H9 (cell line): ENCODE measurements around the gene IGSF3. TPM values are rescaled to one million over a fixed set of nuclear protein-coding genes. Genes with fewer than 3 reads are reported as not detected.
"Not testable (repeated sequence)": the region's sequence is repeated elsewhere in the genome, so short reads cannot be mapped to it uniquely, and the experiment has no call there.

Source experiments
- DNase-seq: peaks from one replicate; pipeline ENCODE4 v3.0.0-alpha.2; 2017
- H2AFZ ChIP-seq: one replicate; pipeline ENCODE4 v1.6.1; 2013; ENCODE audit warnings: mild to moderate bottlenecking, low read length, control low read depth, moderate library complexity
- H2AK5ac ChIP-seq: 2 replicates; pipeline ENCODE4 v1.6.1; 2013; ENCODE audit warnings: low read length, control low read depth, mixed read lengths; ENCODE audit not compliant: insufficient read length
- H2BK120ac ChIP-seq: one replicate; pipeline ENCODE4 v1.6.1; 2013; ENCODE audit warnings: low read depth, mild to moderate bottlenecking, low read length, control low read depth, inconsistent platforms; ENCODE audit not compliant: poor library complexity, severe bottlenecking
- H2BK12ac ChIP-seq: 2 replicates; pipeline ENCODE4 v1.6.1; 2013; ENCODE audit warnings: low read length, control low read depth, mixed read lengths, low read depth; ENCODE audit not compliant: insufficient read length
- H2BK15ac ChIP-seq: 2 replicates; pipeline ENCODE4 v1.6.1; 2013; ENCODE audit warnings: low read depth, low read length, control low read depth
- H2BK20ac ChIP-seq: one replicate; pipeline ENCODE4 v1.6.1; 2013; ENCODE audit warnings: low read depth, mild to moderate bottlenecking, low read length, control low read depth, inconsistent platforms; ENCODE audit not compliant: poor library complexity, severe bottlenecking
- H2BK5ac ChIP-seq: 2 replicates; pipeline ENCODE4 v1.6.1; 2013; ENCODE audit warnings: low read length, control low read depth, mixed read lengths; ENCODE audit not compliant: insufficient read length
- H3K14ac ChIP-seq: 2 replicates; pipeline ENCODE4 v1.6.1; 2013; ENCODE audit warnings: low read length, control low read depth; ENCODE audit not compliant: insufficient read depth
- H3K18ac ChIP-seq: 2 replicates; pipeline ENCODE4 v1.6.1; 2013; ENCODE audit warnings: low read depth, mild to moderate bottlenecking, mixed read lengths, low read length, control low read depth; ENCODE audit not compliant: insufficient read length
- H3K23ac ChIP-seq: 2 replicates; pipeline ENCODE4 v1.6.1; 2013; ENCODE audit warnings: low read length, control low read depth, mixed read lengths, low read depth; ENCODE audit not compliant: insufficient read length
- H3K23me2 ChIP-seq: 2 replicates; pipeline ENCODE4 v1.6.1; 2013; ENCODE audit warnings: low read depth, mild to moderate bottlenecking, mixed read lengths, low read length, control low read depth; ENCODE audit not compliant: insufficient read length, poor library complexity, severe bottlenecking
- H3K27ac ChIP-seq: 2 replicates; pipeline ENCODE4 v1.5.1; 2013; ENCODE audit warnings: low read length, control low read depth, mixed read lengths, low read depth; ENCODE audit not compliant: insufficient read length
- H3K27me3 ChIP-seq: 2 replicates; pipeline ENCODE4 v1.6.1; 2013; ENCODE audit warnings: low read length, control low read depth, inconsistent platforms; ENCODE audit not compliant: insufficient read depth
- H3K4ac ChIP-seq: 2 replicates; pipeline ENCODE4 v1.6.1; 2013; ENCODE audit warnings: low read depth, mild to moderate bottlenecking, control low read depth, inconsistent platforms, low read length, moderate library complexity
- H3K4me1 ChIP-seq: 2 replicates; pipeline ENCODE4 v1.6.1; 2013; ENCODE audit warnings: low read length, control low read depth, inconsistent platforms; ENCODE audit not compliant: insufficient read depth
- H3K4me2 ChIP-seq: 2 replicates; pipeline ENCODE4 v1.6.1; 2013; ENCODE audit warnings: low read length, control low read depth, mixed read lengths; ENCODE audit not compliant: insufficient read length, insufficient read depth
- H3K56ac ChIP-seq: 2 replicates; pipeline ENCODE4 v1.6.1; 2013; ENCODE audit warnings: low read depth, mild to moderate bottlenecking, mixed read lengths, low read length, control low read depth; ENCODE audit not compliant: insufficient read length
- H3K79me1 ChIP-seq: 2 replicates; pipeline ENCODE4 v1.6.1; 2013; ENCODE audit warnings: low read depth, mild to moderate bottlenecking, moderate library complexity, low read length, control low read depth, inconsistent platforms; ENCODE audit not compliant: insufficient read depth, poor library complexity, severe bottlenecking
- H3K79me2 ChIP-seq: 2 replicates; pipeline ENCODE4 v1.6.1; 2013; ENCODE audit warnings: low read length, control low read depth, inconsistent platforms; ENCODE audit not compliant: insufficient read depth
- H3K9ac ChIP-seq: 2 replicates; pipeline ENCODE4 v1.6.1; 2013; ENCODE audit warnings: low read length, control low read depth, mixed read lengths; ENCODE audit not compliant: insufficient read length; ENCODE audit errors: extremely low read depth
- H3K9me3 ChIP-seq: one replicate; pipeline ENCODE4 v1.6.1; 2013; ENCODE audit warnings: low read depth, low read length, inconsistent platforms; ENCODE audit not compliant: control insufficient read depth
- H3T11ph ChIP-seq: one replicate; pipeline ENCODE4 v1.6.1; 2013; ENCODE audit warnings: mild to moderate bottlenecking, low read length, control low read depth, inconsistent platforms
- H4K20me1 ChIP-seq: one replicate; pipeline ENCODE4 v1.6.1; 2013; ENCODE audit not compliant: control insufficient read depth, insufficient read length, insufficient read depth
- H4K5ac ChIP-seq: 2 replicates; pipeline ENCODE4 v1.6.1; 2013; ENCODE audit warnings: low read depth, mild to moderate bottlenecking, mixed read lengths, low read length, control low read depth; ENCODE audit not compliant: insufficient read length
- H4K8ac ChIP-seq: replicated peaks from 2 replicates; pipeline ENCODE4 v1.6.1; 2013; ENCODE audit warnings: low read length, control low read depth, mixed read lengths, low read depth; ENCODE audit not compliant: insufficient read length
- H4K91ac ChIP-seq: 2 replicates; pipeline ENCODE4 v1.6.1; 2013; ENCODE audit warnings: low read depth, mild to moderate bottlenecking, moderate library complexity, mixed read lengths, low read length, control low read depth; ENCODE audit not compliant: insufficient read length
- H3K27ac Mint-ChIP-seq, 3 experiments: 2 replicates in 2 of 3; 3 replicates in 1 of 3; pipeline ENCODE4 v1.8.0; 2020 to 2021; ENCODE audit warnings: mixed read lengths in 3 of 3, mild to moderate bottlenecking in 1 of 3, moderate library complexity in 1 of 3
- H3K27me3 Mint-ChIP-seq: 2 replicates; pipeline ENCODE4 v1.8.0; 2021; ENCODE audit warnings: low read depth, mild to moderate bottlenecking, moderate library complexity, mixed read lengths
- H3K36me3 Mint-ChIP-seq, 3 experiments: 2 replicates in 2 of 3; 3 replicates in 1 of 3; pipeline ENCODE4 v1.8.0; 2020 to 2021; ENCODE audit warnings: low read depth in 3 of 3, mixed read lengths in 3 of 3; ENCODE audit not compliant: insufficient read depth in 1 of 3
- H3K4me1 Mint-ChIP-seq, 2 experiments: 2 replicates each; pipeline ENCODE4 v1.8.0; 2020; ENCODE audit warnings: mixed read lengths in 2 of 2
- H3K4me3 Mint-ChIP-seq, 2 experiments: 2 replicates in 1 of 2; 3 replicates in 1 of 2; pipeline ENCODE4 v1.8.0; 2020 to 2021; ENCODE audit warnings: mild to moderate bottlenecking in 2 of 2, mixed read lengths in 2 of 2, moderate library complexity in 1 of 2
- H3K9me3 Mint-ChIP-seq, 2 experiments: 2 replicates in 1 of 2; 3 replicates in 1 of 2; pipeline ENCODE4 v1.8.0; 2020; ENCODE audit warnings: mild to moderate bottlenecking in 2 of 2, mixed read lengths in 2 of 2, moderate library complexity in 1 of 2
- WGBS: extraction: QIAGEN DNeasy Blood & Tissue Kit; methylation state at CpG from one replicate; pipeline ENCODE4 v1.1.7; 2013; ENCODE audit warnings: missing lambda C conversion rate, low lambda C conversion rate, mixed read lengths; ENCODE audit not compliant: insufficient read length; ENCODE audit errors: extremely low coverage; 5-methylcytosine and 5-hydroxymethylcytosine counted together
- total RNA-seq: library from RNA; stranded (reverse); gene quantifications from 2 replicates; pipeline ENCODE4 v1.2.1, GENCODE V29; 2021

The IGSF3 gene
- total RNA-seq, 1 experiment from 2014 or later, result 19.1 TPM

DNA sequence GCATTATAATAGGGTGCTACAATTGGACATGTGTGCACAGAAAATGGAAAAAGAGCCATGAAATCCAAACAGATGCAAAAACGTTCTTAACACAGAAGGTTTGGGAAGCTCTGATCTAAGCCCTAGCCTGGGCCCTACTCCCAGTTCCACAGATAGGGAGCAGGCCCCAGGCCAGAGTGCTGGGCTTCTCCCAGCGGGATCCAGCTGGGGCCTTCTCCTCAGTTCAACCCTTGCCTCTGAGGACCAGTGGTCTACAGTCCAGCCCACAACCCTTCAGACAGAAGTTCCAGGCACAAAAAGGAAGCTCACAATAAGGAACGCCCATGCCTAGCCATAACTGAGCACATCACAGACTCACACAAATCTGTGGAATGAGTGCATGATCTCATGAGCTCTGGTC lies 16.8 kb downstream of the IGSF3 start:
- H3K79me2 ChIP-seq, result not testable (repeated sequence)

DNA sequence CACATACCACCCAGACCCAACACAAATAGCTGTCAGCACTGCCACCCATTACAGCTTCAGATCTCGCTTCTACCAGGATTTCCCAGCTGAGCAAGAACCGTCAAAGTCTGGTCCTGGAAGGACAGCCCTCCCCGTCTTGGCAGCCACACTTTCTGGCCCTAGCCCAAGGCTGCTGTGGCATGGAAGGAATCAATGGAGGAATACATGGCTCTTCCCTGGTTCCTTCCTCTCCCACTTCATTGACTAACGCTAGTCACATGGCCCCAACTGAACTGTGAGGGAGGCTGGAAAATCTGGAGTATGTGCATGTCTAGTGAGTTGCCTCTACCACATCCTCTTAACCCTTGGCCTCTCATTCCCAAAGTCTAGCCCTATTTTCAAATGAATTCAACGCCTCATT lies 18.5 kb downstream of the IGSF3 start:
- not testable (repeated sequence) for H3K4me3 Mint-ChIP-seq, H3T11ph ChIP-seq, H3K36me3 Mint-ChIP-seq

More for the DNA sequence above, 16.8 kb downstream of the IGSF3 start:
- not testable (repeated sequence) for H3K4me2 ChIP-seq, H3K27me3 ChIP-seq, H3K36me3 Mint-ChIP-seq, H2AFZ ChIP-seq, DNase-seq, H3K27me3 Mint-ChIP-seq, H3K4ac ChIP-seq, H4K20me1 ChIP-seq, H2AK5ac ChIP-seq, H4K5ac ChIP-seq, H2BK5ac ChIP-seq, H4K91ac ChIP-seq, H3K23ac ChIP-seq, H3K9ac ChIP-seq, H3K23me2 ChIP-seq, H3K9me3 ChIP-seq, H3K56ac ChIP-seq, H3K79me1 ChIP-seq, H3K14ac ChIP-seq, H2BK15ac ChIP-seq, H3K4me1 ChIP-seq, H4K8ac ChIP-seq, H3T11ph ChIP-seq, H3K4me3 Mint-ChIP-seq, H3K27ac Mint-ChIP-seq, H3K18ac ChIP-seq, H2BK120ac ChIP-seq, H3K9me3 Mint-ChIP-seq, H2BK12ac ChIP-seq, H3K27ac ChIP-seq, H2BK20ac ChIP-seq
- peaks cover 28 to 31% of the 10 kb centered on the region in 2 experiments for H3K4me1 Mint-ChIP-seq
- WGBS, result no CpG with 5 or more reads among the region's 3 CpGs

More for the DNA sequence above, 18.5 kb downstream of the IGSF3 start:
- H3K23me2 ChIP-seq, H4K91ac ChIP-seq, H3K27me3 Mint-ChIP-seq, H3K4ac ChIP-seq, H3K27ac Mint-ChIP-seq, H3K56ac ChIP-seq, H3K9me3 Mint-ChIP-seq, H2BK5ac ChIP-seq, H2AK5ac ChIP-seq, H3K79me2 ChIP-seq, H2BK15ac ChIP-seq, H2BK120ac ChIP-seq, H3K27me3 ChIP-seq, H4K5ac ChIP-seq, H2AFZ ChIP-seq, H4K8ac ChIP-seq, H2BK12ac ChIP-seq, H3K4me2 ChIP-seq, DNase-seq, H3K4me1 ChIP-seq, H3K23ac ChIP-seq, H4K20me1 ChIP-seq, H3K9me3 ChIP-seq, H3K9ac ChIP-seq, H2BK20ac ChIP-seq, H3K27ac ChIP-seq, H3K14ac ChIP-seq, H3K79me1 ChIP-seq, H3K18ac ChIP-seq: not testable (repeated sequence)
- peaks cover 30 to 34% of the 10 kb centered on the region in 2 experiments for H3K4me1 Mint-ChIP-seq
- no CpG with 5 or more reads among the region's 5 CpGs for WGBS
